Measurements from ENCODE around the gene APBA2.
A peak's percentile ranks its signal among the peaks of the same experiment; 100 is the strongest.

APBA2 gene

DNA sequence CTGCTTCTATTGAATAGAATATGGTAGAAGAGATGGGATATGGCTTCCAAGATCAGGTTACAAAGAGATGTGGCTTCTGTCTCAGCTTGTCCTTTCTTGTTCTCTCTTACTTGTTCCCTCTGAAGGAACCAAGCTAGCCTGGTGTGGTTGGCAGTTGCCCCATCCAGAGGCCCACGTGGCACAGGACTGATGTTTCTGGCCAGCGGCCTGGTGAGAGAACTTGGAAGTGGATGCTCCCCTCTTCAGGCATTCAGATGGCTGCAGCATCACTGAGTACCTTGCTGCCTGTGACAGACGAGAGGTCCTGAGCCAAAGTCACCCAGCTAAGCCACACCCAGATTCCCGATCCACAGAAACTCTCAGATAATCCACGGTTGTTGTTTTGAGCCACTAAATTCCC is 200.2 kb downstream of the APBA2 start:
- no peak for DNase-seq (ENCODE audit: low read depth, low spot score)

DNA sequence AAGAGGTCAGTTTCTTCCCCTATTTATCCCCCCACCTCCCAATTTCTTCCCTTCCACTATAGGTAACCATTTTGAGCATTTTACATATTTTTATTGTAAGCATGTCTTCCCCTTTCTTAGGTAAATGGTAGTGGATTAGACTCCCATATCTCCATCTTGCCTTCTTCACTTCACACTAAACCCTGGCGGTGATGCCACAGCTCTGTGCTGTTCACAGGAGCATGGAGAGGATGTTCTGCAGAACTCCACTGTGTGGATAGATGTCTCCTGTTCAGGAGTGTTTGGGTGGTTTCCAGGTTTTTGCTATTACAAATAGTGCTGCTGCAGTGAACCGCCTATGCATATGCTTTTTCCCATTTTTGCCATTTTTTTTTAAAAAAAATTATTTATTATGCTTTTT is 201.1 kb downstream of the APBA2 start:
- DNase-seq (ENCODE audit: low read depth, low spot score): no peak

DNA sequence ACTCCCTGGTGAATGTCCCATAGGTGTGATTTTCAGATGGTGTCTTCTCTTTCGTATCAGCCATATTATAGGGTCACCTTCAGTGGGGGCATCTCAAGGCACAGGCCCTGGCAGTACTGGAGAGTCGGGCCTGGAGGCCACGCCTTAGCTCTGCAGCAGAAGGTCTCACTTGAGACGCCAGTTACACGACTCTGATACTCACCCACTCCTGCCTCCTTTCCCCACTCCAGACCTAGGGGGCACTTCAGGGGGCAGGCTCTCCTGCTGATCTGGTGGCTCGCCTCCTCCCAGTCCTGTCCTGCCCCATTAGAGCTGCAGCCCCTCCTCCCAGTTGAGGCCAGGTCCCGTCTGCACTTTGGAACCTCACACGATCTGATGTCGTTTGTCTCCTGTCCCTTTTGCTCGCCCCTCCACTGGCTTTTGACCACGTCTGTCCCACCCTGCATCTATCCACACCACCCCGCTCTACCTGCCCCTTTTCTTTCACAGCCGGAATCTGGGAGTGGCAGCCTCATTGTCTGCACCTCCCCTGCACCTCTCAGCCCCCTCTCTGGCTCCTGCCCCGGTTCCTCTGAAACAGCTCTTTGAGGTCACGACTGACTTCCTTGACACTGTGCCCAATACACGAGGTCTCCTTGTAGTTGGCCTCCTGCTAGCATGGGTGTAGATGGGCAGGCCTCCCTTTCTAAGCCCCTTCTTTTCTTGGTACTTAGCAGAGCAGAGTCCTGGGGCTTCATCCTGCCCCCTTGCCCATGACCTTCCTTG is 201.9 kb downstream of the APBA2 start:
- no peak for DNase-seq (ENCODE audit: low read depth, low spot score)

- no peak for DNase-seq (ENCODE audit: low read depth, low spot score)
Observed at GRCh38 chr15:29088666-29089065, 202.9 kb downstream of the APBA2 start.

- DNase-seq (ENCODE audit: low read depth, low spot score): no peak
Observed at GRCh38 chr15:29089731-29090616, 204.2 kb downstream of the APBA2 start.

- peak; percentile 48 for DNase-seq (ENCODE audit: low read depth, low spot score)
Observed at GRCh38 chr15:29090617-29091466, 205.1 kb downstream of the APBA2 start.

DNA sequence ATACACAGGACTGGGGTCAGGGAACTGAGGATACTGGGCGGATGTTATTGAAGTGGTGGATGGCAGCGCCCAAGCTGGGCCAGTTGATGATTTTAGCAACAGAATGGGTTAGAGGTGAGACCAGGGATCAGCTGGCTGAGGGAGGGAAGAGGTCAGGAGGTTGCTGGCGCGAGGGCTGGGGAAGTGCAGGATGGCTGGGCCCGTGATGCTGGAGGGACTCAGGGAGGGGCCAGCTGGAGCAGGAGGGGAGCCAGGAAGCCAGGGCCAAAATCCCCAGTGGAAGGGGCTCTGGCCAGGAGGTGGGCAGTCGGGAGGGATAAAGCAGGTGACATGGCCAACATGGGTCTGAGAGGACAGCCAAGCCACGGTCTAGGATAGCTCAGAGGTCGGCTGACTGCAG is 205.9 kb downstream of the APBA2 start:
- no peak for DNase-seq (ENCODE audit: low read depth, low spot score)

DNA sequence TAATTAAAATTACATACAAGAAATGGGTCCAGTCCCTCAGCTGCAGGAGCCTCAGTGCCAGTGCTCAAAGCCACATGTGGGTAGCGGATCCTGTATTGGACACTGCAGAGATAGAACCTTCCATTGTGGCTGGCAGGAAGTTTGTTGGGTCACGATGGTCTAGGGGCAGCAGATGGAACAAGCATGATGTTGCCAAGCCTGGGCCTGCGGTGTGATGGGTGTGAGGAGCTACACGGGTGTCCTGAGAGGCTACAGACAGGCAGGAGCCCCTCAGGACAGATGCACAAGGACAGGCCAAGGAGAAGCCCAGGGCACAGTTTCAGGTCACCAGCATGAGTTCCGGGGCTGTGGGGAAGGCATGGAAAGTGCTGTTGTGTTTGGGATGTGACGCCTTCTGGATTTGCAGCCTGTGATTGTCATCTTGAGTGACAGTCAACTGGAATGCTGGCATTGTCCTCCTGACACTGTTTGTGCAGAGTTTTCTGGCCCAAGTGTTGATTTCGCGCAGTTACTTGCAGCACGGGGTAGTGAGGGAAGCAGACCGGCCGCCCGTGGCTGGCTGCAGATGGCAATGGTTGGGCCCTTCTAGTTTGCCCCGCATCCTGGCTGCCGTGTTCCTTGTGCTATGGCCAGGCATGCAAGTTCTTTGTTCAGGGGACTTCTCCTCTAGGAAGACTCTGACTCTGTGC is 206.7 kb downstream of the APBA2 start:
- DNase-seq (ENCODE audit: low read depth, low spot score): no peak

DNA sequence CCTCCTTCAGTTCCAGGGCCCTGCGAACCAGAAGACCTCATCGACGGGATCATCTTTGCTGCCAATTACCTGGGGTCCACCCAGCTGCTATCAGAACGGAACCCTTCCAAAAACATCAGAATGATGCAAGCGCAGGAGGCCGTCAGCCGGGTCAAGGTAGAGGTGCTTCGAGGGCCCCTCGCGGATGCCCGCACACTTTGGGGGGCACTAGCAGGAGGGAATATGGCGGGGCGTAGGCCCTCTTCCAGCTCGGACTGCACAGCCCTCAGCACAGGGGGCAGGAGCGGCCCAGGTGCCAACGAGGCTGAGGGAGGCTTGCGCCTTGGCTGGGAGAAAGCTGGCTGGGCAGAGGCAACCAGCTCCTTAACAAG is 207.3 kb downstream of the APBA2 start:
- DNase-seq (ENCODE audit: low read depth, low spot score): no peak

- no peak for DNase-seq (ENCODE audit: low read depth, low spot score)
Observed at GRCh38 chr15:29093696-29094343, 208.0 kb downstream of the APBA2 start.

DNA sequence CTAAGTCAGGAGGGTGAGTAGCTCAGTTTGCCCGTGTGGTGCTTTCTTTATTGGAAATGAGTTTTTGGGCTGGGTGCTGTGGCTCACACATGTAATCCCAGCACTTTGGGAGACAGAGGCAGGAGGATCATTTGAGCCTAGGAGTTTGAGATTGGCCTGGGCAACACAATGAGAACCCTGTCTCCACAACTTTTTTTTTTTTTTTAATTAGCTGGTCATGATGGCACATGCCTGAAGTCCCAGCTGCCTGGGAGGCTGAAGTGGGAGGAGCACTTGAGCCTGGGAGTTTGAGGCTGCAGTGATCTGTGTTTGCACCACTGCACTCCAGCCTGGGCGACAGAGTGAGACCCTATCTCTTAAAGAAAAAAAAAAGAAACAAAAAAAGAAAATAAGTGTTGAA is 208.9 kb downstream of the APBA2 start:
- no peak for DNase-seq (ENCODE audit: low read depth, low spot score)

DNA sequence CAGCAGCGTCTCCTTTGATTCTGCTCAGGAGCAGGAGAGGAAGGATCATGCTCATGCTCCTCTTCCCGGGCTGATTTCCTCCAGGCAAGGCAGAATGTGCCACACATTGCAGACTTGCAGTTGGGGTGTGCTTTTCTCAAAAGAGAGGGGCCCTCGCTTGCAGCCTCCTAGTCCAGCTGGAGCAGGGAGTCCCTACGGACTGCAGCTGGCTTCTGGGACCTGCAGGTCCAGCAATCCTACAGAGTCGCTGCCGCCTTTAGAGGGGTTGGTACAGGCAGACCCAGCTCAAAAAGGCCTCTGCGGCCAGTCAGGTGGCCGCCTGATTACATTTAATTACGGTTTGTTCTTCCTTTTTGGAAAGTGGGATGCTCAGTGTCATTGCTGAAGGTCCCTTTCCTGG is 210.0 kb downstream of the APBA2 start:
- no peak for DNase-seq (ENCODE audit: low read depth, low spot score)

GRCh38 chr15:29097168-29097567 is 211.4 kb downstream of the APBA2 start:
- no peak for DNase-seq (ENCODE audit: low read depth, low spot score)

DNA sequence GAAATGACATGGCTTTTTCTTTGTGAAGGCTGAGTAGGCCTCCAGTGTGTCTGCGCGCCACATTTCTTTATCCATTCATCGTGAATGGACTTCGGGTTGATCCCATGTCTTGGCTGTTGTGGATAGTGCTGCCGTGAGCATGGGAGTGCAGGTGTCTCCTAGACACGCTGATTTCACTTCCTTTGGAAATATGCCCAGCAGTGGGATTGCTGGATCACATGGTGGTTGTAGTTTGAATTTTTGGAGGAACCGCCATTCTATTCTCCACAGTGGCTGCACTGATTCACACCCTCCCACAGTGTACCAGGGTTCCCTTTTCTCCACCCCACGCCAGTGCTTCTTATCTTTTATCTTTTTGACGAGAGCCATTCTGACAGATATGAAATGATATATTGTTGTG is 212.2 kb downstream of the APBA2 start:
- DNase-seq (ENCODE audit: low read depth, low spot score): no peak

DNA sequence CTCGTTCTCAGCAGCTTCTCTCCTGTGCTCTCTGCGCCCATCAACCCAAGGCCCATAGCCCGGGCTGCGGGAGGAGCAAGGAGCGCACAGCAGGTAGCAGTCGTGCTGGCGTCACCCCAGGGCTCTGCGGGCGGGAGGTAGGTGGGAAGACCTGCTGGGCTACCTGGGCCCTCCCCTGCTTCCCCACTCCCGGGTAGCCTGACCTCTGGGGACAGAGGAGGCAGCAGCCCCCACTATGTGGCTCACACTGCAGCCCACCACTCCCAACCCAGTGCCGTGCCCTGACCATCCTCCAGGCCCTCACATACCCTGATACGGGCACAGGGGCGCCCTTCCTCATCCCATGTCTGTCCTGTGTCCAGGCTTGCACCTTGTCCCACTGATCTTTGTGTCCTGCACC is 212.9 kb downstream of the APBA2 start:
- no peak for DNase-seq (ENCODE audit: low read depth, low spot score)

DNA sequence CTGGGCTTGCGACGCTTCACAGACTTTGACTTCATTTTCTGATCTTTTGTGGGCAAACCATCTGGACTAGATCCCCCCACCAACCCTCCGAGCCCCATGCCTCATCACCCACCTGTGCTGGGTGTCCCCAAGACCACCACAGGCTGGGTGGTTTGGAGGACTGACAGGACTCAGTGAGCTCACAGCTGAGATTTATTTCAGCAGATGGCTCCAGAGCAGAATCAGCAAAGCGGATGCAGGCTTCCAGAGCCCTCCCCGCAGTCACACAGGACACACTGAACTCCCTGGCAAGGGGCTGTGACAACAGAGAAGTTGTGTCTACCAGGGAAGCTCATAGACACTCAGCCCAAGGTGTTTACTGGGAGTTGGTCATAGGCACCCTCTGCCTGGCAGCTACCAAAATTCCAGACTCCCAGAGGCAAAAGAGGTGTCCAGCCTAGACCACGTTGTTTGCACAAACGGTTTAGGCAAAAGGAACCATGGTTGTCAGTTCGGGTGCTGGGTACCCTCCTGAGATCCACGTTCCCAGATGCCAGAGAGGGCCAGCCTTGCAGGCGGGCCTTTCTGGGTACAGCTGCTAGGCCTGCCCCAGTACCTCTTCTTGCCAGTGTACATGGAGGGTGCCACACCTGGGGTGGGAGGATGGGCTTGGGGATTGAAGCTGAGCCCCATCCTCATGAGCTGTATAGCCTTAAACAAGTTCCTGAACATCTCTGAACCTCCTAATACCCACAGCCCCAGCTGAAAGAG is 213.5 kb downstream of the APBA2 start:
- DNase-seq (ENCODE audit: low read depth, low spot score): no peak

DNA sequence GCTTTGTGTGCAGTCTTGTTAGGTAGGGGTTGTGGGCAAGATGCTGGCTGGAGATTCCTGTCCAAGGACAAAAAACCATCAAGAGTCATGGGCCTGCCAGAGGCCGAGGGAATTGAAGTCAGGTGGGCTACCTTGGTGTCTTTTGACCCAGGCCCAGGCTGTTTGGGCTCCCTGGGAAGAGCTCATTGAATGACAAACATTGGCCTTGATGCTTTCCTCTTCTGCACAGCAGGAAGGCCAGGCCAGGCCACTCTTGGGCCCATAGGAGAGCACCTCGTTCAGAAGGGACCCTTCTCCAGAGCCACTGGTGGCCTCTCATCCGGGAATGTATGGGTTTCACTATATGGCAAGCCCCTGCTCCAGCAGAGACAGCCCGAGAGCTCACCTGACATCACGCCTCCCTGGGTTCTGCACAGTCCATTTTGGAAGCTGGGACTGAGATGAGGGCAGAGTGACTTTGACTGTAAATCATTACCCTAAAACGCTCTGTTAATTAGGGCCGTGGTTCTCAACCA is 214.8 kb downstream of the APBA2 start:
- DNase-seq (ENCODE audit: low read depth, low spot score): no peak

DNA sequence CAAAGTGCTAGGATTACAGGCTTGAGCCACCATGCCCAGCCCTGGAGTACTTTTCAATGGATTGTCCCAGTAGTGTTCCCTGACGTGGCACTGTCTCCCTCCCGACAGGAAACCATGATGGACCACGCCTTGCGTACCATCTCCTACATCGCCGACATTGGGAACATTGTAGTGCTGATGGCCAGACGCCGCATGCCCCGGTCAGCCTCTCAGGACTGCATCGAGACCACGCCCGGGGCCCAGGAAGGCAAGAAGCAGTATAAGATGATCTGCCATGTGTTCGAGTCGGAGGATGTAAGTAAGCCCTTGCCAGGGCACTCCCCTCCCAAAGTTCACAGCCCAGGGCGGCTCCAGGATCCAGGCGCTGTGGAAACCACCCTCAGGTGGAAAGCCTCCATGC is 215.7 kb downstream of the APBA2 start:
- no peak for DNase-seq (ENCODE audit: low read depth, low spot score)

DNA sequence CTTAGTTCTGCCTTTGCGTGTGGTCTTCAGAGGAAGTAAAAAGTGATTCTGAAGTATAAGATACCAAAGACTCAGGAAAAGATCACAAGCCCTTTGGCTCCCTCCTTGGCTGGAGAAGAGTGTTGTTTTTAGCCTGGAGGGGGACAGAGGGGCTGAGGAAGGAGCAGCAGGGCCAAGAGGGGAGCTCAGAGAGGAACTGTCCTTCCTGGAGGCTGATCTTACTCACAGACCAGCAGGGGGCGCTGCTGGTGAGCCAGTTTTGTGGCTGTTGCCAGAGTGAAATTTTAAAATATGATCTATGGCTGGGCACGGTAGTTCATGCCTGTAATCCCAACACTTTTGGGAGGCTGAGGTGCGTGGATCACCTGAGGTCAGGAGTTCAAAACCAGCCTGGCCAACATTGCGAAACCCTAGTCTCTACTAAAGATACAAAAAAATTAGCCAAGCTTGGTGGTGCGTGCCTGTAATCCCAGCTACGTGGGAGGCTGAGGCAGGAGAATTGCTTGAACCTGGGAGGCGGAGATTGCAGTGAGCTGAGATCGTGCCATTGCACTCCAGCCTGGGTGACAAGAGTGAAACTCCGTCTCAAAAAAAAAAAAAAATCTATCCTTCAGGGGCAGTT is 216.5 kb downstream of the APBA2 start:
- DNase-seq (ENCODE audit: low read depth, low spot score): peak; percentile 73
